Transverse colon (tissue), 4 donors: ENCODE results near the gene MX2.

ENCODE experiments used
- POLR2AphosphoS5 ChIP-seq, 3 donors: sonication (generic); formaldehyde crosslinking; IDR thresholded peaks; one replicate each; pipeline ENCODE4 v1.6.1; 2016; ENCODE audit warnings: antibody characterized with exemption in 3 of 3
- TF ChIP-seq, protein P1 (sequence below), 5 experiments: fragments of 200-600 bp in 3 of 5; fragments of 450-650 bp in 2 of 5; sonication (generic) in 3 of 5; IDR thresholded peaks; 1 replicate in 2 of 5; 2 replicates in 3 of 5; pipeline ENCODE4 v1.5.1; 2016 to 2017; ENCODE audit warnings: antibody characterized with exemption in 5 of 5, inconsistent platforms in 3 of 5, mild to moderate bottlenecking in 2 of 5, moderate library complexity in 1 of 5

- TF ChIP-seq, protein P1, sequence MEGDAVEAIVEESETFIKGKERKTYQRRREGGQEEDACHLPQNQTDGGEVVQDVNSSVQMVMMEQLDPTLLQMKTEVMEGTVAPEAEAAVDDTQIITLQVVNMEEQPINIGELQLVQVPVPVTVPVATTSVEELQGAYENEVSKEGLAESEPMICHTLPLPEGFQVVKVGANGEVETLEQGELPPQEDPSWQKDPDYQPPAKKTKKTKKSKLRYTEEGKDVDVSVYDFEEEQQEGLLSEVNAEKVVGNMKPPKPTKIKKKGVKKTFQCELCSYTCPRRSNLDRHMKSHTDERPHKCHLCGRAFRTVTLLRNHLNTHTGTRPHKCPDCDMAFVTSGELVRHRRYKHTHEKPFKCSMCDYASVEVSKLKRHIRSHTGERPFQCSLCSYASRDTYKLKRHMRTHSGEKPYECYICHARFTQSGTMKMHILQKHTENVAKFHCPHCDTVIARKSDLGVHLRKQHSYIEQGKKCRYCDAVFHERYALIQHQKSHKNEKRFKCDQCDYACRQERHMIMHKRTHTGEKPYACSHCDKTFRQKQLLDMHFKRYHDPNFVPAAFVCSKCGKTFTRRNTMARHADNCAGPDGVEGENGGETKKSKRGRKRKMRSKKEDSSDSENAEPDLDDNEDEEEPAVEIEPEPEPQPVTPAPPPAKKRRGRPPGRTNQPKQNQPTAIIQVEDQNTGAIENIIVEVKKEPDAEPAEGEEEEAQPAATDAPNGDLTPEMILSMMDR (IDR thresholded peaks at IDR 0.05): no peak
- TF ChIP-seq POLR2AphosphoS5 (IDR thresholded peaks at IDR 0.05): no peak
Measured at GRCh38 chr21:41432562-41433460, 71.0 kb downstream of the MX2 start.
